H1 (cell line): ENCODE results near the gene ZNF469. TPM values are rescaled to one million over a fixed set of nuclear protein-coding genes. Genes with fewer than 3 reads are reported as not detected.
A peak's percentile ranks its signal among the peaks of the same experiment; 100 is the strongest.

Experiments
- CTCF ChIA-PET: fragments of 300-600 bp; sonication (Branson Sonifier 250); formaldehyde crosslinking; loops from one replicate; lab custom pipeline; 2021; ENCODE audit not compliant: partially characterized antibody; lab: Charles Lee
- POLR2A ChIA-PET: fragments of 300-600 bp; sonication (Branson Sonifier 250); formaldehyde crosslinking; loops from one replicate; lab custom pipeline; 2021; ENCODE audit warnings: inconsistent platforms; ENCODE audit not compliant: partially characterized antibody; lab: Charles Lee
- DNase-seq, 2 experiments: peaks; one replicate each; pipeline versions ENCODE4 v3.0.0 to v3.0.0-alpha.2; 2010 to 2022; ENCODE audit warnings: low spot score in 2 of 2, low read depth in 1 of 2, mixed read lengths in 1 of 2
- FAIRE-seq: peaks from 2 replicates; lab custom pipeline; 2011; peaks lifted over from hg19 to GRCh38; lab: Jason Lieb, UNC
- H2AFZ ChIP-seq: 2 replicates; pipeline ENCODE4 v1.8.1; 2012; ENCODE audit warnings: low read length, inconsistent platforms
- H2AK5ac ChIP-seq: 2 replicates; pipeline ENCODE4 v1.6.1; 2013; ENCODE audit warnings: low read depth, low read length
- H2BK120ac ChIP-seq: replicated peaks from 2 replicates; pipeline ENCODE3; 2013; ENCODE audit warnings: low read depth, low read length, inconsistent platforms
- H2BK12ac ChIP-seq: 2 replicates; pipeline ENCODE4 v1.6.1; 2013; ENCODE audit warnings: low read depth, low read length
- H2BK15ac ChIP-seq: 2 replicates; pipeline ENCODE4 v1.6.1; 2013; ENCODE audit warnings: low read length
- H2BK20ac ChIP-seq: 2 replicates; pipeline ENCODE4 v1.6.1; 2013; ENCODE audit warnings: low read length
- H2BK5ac ChIP-seq: 2 replicates; pipeline ENCODE4 v1.6.1; 2013; ENCODE audit warnings: low read depth, low read length
- H3K14ac ChIP-seq: 2 replicates; pipeline ENCODE4 v1.6.1; 2013; ENCODE audit warnings: inconsistent platforms; ENCODE audit not compliant: insufficient read length
- H3K18ac ChIP-seq: 2 replicates; pipeline ENCODE4 v1.6.1; 2013; ENCODE audit warnings: low read length; ENCODE audit errors: extremely low read depth
- H3K23ac ChIP-seq: 2 replicates; pipeline ENCODE4 v1.6.1; 2013; ENCODE audit warnings: inconsistent platforms; ENCODE audit not compliant: insufficient read length
- H3K23me2 ChIP-seq: 2 replicates; pipeline ENCODE4 v1.6.1; 2013; ENCODE audit warnings: low read depth, low read length
- H3K27ac ChIP-seq: 2 replicates; pipeline ENCODE4 v1.6.1; 2011; ENCODE audit warnings: low read depth, low read length, inconsistent platforms
- H3K27me3 ChIP-seq, 4 experiments: replicated peaks in 1 of 4; 1 replicate in 1 of 4; 2 replicates in 3 of 4; pipeline versions ENCODE4 v1.6.1 to v1.8.1; 2011 to 2013; ENCODE audit warnings: low read length in 3 of 4, mild to moderate bottlenecking in 3 of 4, inconsistent platforms in 2 of 4, mixed read lengths in 2 of 4, moderate library complexity in 1 of 4; ENCODE audit not compliant: control insufficient read depth in 3 of 4, insufficient read depth in 3 of 4; ENCODE audit errors: extremely low read depth in 1 of 4
- H3K36me3 ChIP-seq, 4 experiments: 2 replicates each; pipeline versions ENCODE4 v1.6.1 to v1.8.1; 2011 to 2013; ENCODE audit warnings: mild to moderate bottlenecking in 4 of 4, low read length in 3 of 4, moderate library complexity in 2 of 4, control low read depth in 1 of 4, inconsistent platforms in 1 of 4; ENCODE audit not compliant: insufficient read depth in 4 of 4, control insufficient read depth in 2 of 4
- H3K4ac ChIP-seq: replicated peaks from 2 replicates; pipeline ENCODE3; 2013; ENCODE audit warnings: low read length, low read depth, mixed read lengths, inconsistent platforms; ENCODE audit not compliant: insufficient read length
- H3K4me1 ChIP-seq, 4 experiments: replicated peaks in 1 of 4; 1 replicate in 1 of 4; 2 replicates in 3 of 4; pipeline versions ENCODE4 v1.6.1 to v1.8.1; 2011 to 2013; ENCODE audit warnings: low read length in 3 of 4, inconsistent platforms in 2 of 4, mixed read lengths in 1 of 4; ENCODE audit not compliant: insufficient read depth in 4 of 4, control insufficient read depth in 3 of 4
- H3K4me2 ChIP-seq, 2 experiments: 2 replicates each; pipeline versions ENCODE4 v1.6.1 to v1.8.1; 2011 to 2013; ENCODE audit warnings: low read depth in 2 of 2, low read length in 2 of 2, control low read depth in 1 of 2, inconsistent platforms in 1 of 2, mild to moderate bottlenecking in 1 of 2; ENCODE audit not compliant: insufficient read depth in 1 of 2
- H3K4me3 ChIP-seq, 4 experiments: fragments of 200-600, 300-600 bp in 1 of 4; sonication (generic), shearing (Covaris generic), sonication (Bioruptor Twin) in 1 of 4; 2 replicates each; pipeline versions ENCODE4 v1.5.1 to v1.8.1; 2011 to 2016; ENCODE audit warnings: low read length in 4 of 4, low read depth in 3 of 4, control low read depth in 2 of 4, inconsistent platforms in 2 of 4, mild to moderate bottlenecking in 2 of 4, mixed read lengths in 1 of 4, moderate library complexity in 1 of 4; ENCODE audit not compliant: insufficient read depth in 2 of 4; ENCODE audit errors: extremely low read depth in 1 of 4
- H3K56ac ChIP-seq: replicated peaks from 2 replicates; pipeline ENCODE3; 2013; ENCODE audit warnings: low read depth, mild to moderate bottlenecking, mixed read lengths, low read length, inconsistent platforms; ENCODE audit not compliant: insufficient read length
- H3K79me1 ChIP-seq: 2 replicates; pipeline ENCODE4 v1.6.1; 2013; ENCODE audit warnings: low read depth, low read length, control low read depth
- H3K79me2 ChIP-seq, 2 experiments: 2 replicates each; pipeline versions ENCODE4 v1.6.1 to v1.8.1; 2012 to 2013; ENCODE audit warnings: low read length in 2 of 2, mild to moderate bottlenecking in 2 of 2, inconsistent platforms in 1 of 2; ENCODE audit not compliant: insufficient read depth in 2 of 2, control insufficient read depth in 1 of 2
- H3K9ac ChIP-seq, 4 experiments: replicated peaks in 1 of 4; 1 replicate in 1 of 4; 2 replicates in 3 of 4; pipeline versions ENCODE4 v1.6.1 to v1.8.1; 2011 to 2013; ENCODE audit warnings: low read depth in 3 of 4, low read length in 3 of 4, control low read depth in 2 of 4, mild to moderate bottlenecking in 2 of 4, moderate library complexity in 2 of 4, inconsistent platforms in 1 of 4; ENCODE audit errors: extremely low read depth in 1 of 4
- H3K9me3 ChIP-seq, 2 experiments: 2 replicates each; pipeline versions ENCODE4 v1.6.1 to v1.8.1; 2012 to 2013; ENCODE audit warnings: mild to moderate bottlenecking in 2 of 2, moderate library complexity in 2 of 2, control low read depth in 1 of 2, inconsistent platforms in 1 of 2, low read depth in 1 of 2, low read length in 1 of 2, mixed read lengths in 1 of 2; ENCODE audit not compliant: insufficient read depth in 2 of 2
- H4K20me1 ChIP-seq, 2 experiments: replicated peaks in 1 of 2; 2 replicates each; pipeline versions ENCODE3 to v1.8.1; 2011 to 2013; ENCODE audit warnings: inconsistent platforms in 2 of 2, low read length in 2 of 2, mild to moderate bottlenecking in 1 of 2; ENCODE audit not compliant: insufficient read depth in 2 of 2, control insufficient read depth in 1 of 2
- H4K5ac ChIP-seq: 2 replicates; pipeline ENCODE4 v1.6.1; 2013; ENCODE audit warnings: low read length, low read depth, mixed read lengths, inconsistent platforms; ENCODE audit not compliant: insufficient read length
- H4K8ac ChIP-seq: 2 replicates; pipeline ENCODE4 v1.8.0; 2013; ENCODE audit warnings: mild to moderate bottlenecking, moderate library complexity, low read length, inconsistent platforms; ENCODE audit not compliant: insufficient read depth; ENCODE audit errors: extremely low read depth
- H4K91ac ChIP-seq: replicated peaks from 2 replicates; pipeline ENCODE3; 2013; ENCODE audit warnings: low read length, mixed read lengths, inconsistent platforms; ENCODE audit not compliant: insufficient read length
- RNF2 ChIP-seq: fragments of 200-900, 300-1000 bp; sonication (generic); IDR thresholded peaks from 2 replicates; pipeline ENCODE4 v1.7.1; 2016; ENCODE audit warnings: borderline replicate concordance, low read depth, mild to moderate bottlenecking, antibody characterized with exemption, low read length; ENCODE audit not compliant: poor library complexity, severe bottlenecking; ENCODE audit errors: missing control alignments
- WGBS, 2 experiments: shearing (Covaris generic) in 1 of 2; methylation state at CpG; one replicate each; pipeline versions ENCODE4 v1.1.6 to v1.1.7; 2013 to 2015; ENCODE audit warnings: low lambda C conversion rate in 2 of 2, mixed read lengths in 2 of 2, inconsistent platforms in 1 of 2, low coverage in 1 of 2, missing lambda C conversion rate in 1 of 2; ENCODE audit not compliant: insufficient replicate concordance in 2 of 2, insufficient coverage in 1 of 2, insufficient read length in 1 of 2; ENCODE audit errors: extremely low coverage in 1 of 2, missing lambda C conversion rate in 1 of 2; 5-methylcytosine and 5-hydroxymethylcytosine counted together
- polyA plus RNA-seq, 7 experiments: library from polyadenylated mRNA; depleted of rRNA in 3 of 7; stranded (reverse) in 5 of 7; unstranded in 2 of 7; fragments of >200 nt in 5 of 7; fragments of 200-250 nt in 2 of 7; gene quantifications; 1 replicate in 5 of 7; 2 replicates in 1 of 7; 4 replicates in 1 of 7; pipeline versions ENCODE4 v1.2.1 to v1.2.3, GENCODE V29; 2011 to 2013; ENCODE audit warnings: missing spikeins in 2 of 7, mixed read lengths in 2 of 7
- total RNA-seq: library from RNA; stranded (reverse); fragmentation: NEBNext Ultra II Directional; extraction: Animal tissue kit (Norgen Biotek cat#: 25700); gene quantifications from 2 replicates; pipeline ENCODE4 v1.2.1, GENCODE V29; 2021

The ZNF469 gene
- total and polyA plus RNA-seq, 2 of the 8 experiments (the other 6 are each of a cell fraction or from before 2014, with no cell fraction given), result 0.30 to 1.8 TPM

GRCh38 chr16:88430185-88430523, 47.4 kb downstream of the ZNF469 start:
- peaks cover 0 to 24% (median 16%) of the 10 kb centered on the region in 4 experiments; a peak in 5 of 7 replicates for H3K27me3 ChIP-seq
- no peak overlapping the region for H2BK120ac ChIP-seq
- FAIRE-seq (no peak), DNase-seq (no peak)
- no peak overlapping the region for H4K91ac ChIP-seq
- H3K56ac ChIP-seq, result no peak overlapping the region
- no peak overlapping the region for H2BK20ac ChIP-seq
- WGBS, 2 experiments, result 35% methylated on average over 25 of the region's 36 CpGs; no CpG with 5 or more reads in 1 of the 2 experiments
- no peaks in the 10 kb centered on the region for H4K20me1 ChIP-seq
- H2BK12ac ChIP-seq, result no peak overlapping the region
- no peak for TF ChIP-seq RNF2
- CTCF ChIA-PET, result interaction anchor here (0.8 to 2.3 kb wide), 6 partner anchors 9 to 232 kb away, joined by 3 to 8 read pairs (median 4); no protein-coding TSS in a partner anchor
- POLR2A ChIA-PET, result no interaction called here
- H3K23ac ChIP-seq, result no peak overlapping the region
- peak overlapping the region; percentile 79 for H4K8ac ChIP-seq
- no peak overlapping the region for H2AK5ac ChIP-seq
- H3K14ac ChIP-seq, result no peak overlapping the region
- H3K18ac ChIP-seq, result no peak overlapping the region
- no peak overlapping the region for H3K27ac ChIP-seq
- H3K4ac ChIP-seq, result no peak overlapping the region
- peak overlapping the region; percentile 39 to 60 for H3K4me2 ChIP-seq
- H3K79me2 ChIP-seq, result no peaks in the 10 kb centered on the region
- H3K9ac ChIP-seq, result no peak overlapping the region
- no peak overlapping the region for H2AFZ ChIP-seq
- no peaks in the 10 kb centered on the region for H3K36me3 ChIP-seq
- no peak overlapping the region for H2BK5ac ChIP-seq
- no peaks in the 10 kb centered on the region for H3K9me3 ChIP-seq
- no peaks in the 10 kb centered on the region for H3K79me1 ChIP-seq
- H3K4me1 ChIP-seq, result peaks cover 0 to 5% (median 2%) of the 10 kb centered on the region in 4 experiments; a peak in 2 of 7 replicates
- peak overlapping the region in 3 of 4 experiments; percentile 27 to 58 (median 36); a peak in 4 of 8 replicates for H3K4me3 ChIP-seq
- no peak overlapping the region for H2BK15ac ChIP-seq
- no peak overlapping the region for H4K5ac ChIP-seq
- H3K23me2 ChIP-seq, result no peaks in the 10 kb centered on the region
